Measurements from ENCODE around the gene JAK3. TPM values are rescaled to one million over a fixed set of nuclear protein-coding genes. Genes with fewer than 3 reads are reported as not detected.

Gene JAK3
- total RNA-seq, 4 donors from 2014 or later: 1.9 to 18.0 (median 8.3) TPM

DNA sequence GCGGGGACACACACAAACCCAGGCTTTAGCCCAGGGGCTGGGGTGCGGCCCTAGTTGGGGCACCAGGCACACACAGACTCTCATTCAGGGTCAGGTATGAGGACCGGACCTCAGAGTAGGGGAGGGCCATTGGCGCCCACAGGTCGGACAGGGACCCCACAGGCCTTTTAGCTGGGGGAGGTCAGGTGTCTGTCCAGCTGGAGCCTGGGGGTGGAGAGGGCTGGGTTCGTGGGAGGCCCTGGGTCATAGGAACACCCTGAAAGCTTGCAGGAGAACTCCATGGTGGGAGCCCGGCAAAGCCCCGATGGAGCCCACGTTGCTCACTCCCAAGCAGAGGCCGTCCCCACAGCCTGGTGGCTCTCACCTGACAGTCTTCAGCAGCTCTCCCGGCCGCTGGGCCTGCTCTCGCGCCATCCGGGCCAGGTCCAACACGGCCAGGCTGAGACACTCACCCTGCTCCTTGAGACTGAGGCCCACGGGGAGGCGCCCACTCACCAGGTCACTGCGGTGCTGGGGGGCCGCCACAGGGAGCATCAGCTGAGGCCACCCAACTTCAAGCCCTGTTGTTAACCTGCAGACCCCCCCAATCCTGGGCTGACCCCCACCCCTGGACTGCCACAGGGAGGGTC, 5.0 kb downstream of the JAK3 start:
- Histone ChIP-seq H3K4me3 (peak overlapping the region in 3 of 4 donors; percentile 23 to 40 (median 34)), H3K4me1 (peaks cover 0 to 26% (median 7%) of the 10 kb centered on the region in 4 donors), H3K36me3 (peaks cover 0 to 6% (median 0%) of the 10 kb centered on the region in 3 donors), H3K9me3 (no peaks in the 10 kb centered on the region), H3K27me3 (peaks cover 0 to 52% of the 10 kb centered on the region in 2 donors), H3K27ac (peak overlapping the region in 1 of 4 donors; percentile 3)
- DNase-seq (ENCODE audit: low spot score in 2 of 2): no peak
- TF ChIP-seq, protein P1, sequence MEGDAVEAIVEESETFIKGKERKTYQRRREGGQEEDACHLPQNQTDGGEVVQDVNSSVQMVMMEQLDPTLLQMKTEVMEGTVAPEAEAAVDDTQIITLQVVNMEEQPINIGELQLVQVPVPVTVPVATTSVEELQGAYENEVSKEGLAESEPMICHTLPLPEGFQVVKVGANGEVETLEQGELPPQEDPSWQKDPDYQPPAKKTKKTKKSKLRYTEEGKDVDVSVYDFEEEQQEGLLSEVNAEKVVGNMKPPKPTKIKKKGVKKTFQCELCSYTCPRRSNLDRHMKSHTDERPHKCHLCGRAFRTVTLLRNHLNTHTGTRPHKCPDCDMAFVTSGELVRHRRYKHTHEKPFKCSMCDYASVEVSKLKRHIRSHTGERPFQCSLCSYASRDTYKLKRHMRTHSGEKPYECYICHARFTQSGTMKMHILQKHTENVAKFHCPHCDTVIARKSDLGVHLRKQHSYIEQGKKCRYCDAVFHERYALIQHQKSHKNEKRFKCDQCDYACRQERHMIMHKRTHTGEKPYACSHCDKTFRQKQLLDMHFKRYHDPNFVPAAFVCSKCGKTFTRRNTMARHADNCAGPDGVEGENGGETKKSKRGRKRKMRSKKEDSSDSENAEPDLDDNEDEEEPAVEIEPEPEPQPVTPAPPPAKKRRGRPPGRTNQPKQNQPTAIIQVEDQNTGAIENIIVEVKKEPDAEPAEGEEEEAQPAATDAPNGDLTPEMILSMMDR (IDR thresholded peaks at IDR 0.05): no peak
- no peak for TF ChIP-seq EP300 (IDR thresholded peaks at IDR 0.05)
- WGBS, 2 donors: 68 to 74% methylated on average over 4 to 9 of the region's 20 CpGs

DNA sequence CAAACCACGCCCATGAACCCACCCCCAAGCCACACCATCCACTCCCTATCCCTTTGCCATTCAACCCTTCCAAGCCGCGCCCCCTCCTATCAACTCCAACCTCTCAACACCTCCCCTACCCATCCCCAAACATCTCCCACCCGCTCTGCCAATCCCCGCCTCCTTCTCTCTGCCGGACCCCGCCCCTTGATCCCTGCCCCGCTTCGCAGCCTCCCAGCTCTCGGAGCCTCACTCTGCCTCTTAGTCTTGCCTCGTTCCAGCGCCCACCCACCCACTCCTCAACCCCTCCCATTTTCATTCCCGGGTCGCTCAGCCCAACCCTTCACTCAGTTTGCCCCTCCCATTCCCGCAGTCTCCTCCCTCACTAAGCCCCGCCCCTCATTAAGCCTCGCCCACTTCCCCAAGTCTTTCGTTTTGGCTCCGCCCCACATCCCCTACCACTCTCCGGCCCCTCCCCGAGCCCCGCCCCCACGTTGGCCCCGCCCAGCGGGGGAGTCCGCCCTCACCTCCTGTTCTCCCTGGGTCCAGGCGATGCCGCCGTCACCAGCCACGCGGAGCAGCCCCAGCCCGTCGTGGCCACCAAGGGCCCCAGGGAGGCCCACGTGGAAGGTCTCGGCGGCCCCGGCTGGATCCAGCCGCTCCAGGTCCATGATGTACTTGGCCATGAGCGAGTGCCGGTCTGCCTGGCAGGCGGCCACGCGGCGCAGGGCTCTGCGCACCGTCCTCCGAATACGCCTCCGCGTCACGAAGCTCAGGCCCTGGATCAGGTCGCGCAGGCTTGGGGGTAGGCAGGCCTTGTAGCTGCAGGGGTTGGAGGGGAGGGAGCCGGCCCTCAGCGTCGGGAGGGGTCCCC, 5.7 kb downstream of the JAK3 start:
- Histone ChIP-seq H3K9me3 (no peaks in the 10 kb centered on the region), H3K27me3 (peaks cover 0 to 44% of the 10 kb centered on the region in 2 donors), H3K4me3 (peak overlapping the region in 3 of 4 donors; percentile 23 to 40 (median 34)), H3K4me1 (peaks cover 0 to 19% (median 5%) of the 10 kb centered on the region in 4 donors), H3K36me3 (peaks cover 0 to 6% (median 0%) of the 10 kb centered on the region in 3 donors), H3K27ac (peak overlapping the region in 2 of 4 donors; percentile 3 to 33)
- peak; percentile 65 to 80 for DNase-seq (ENCODE audit: low spot score in 2 of 2)
- TF ChIP-seq, protein P1 (IDR thresholded peaks at IDR 0.05): no peak
- TF ChIP-seq POLR2A (IDR thresholded peaks at IDR 0.05) (no peak), EP300 (IDR thresholded peaks at IDR 0.05) (peak in 1 of 2 donors; percentile 25)
- 17 to 19% methylated on average over 49 to 50 of the region's 56 CpGs for WGBS, 2 donors

DNA sequence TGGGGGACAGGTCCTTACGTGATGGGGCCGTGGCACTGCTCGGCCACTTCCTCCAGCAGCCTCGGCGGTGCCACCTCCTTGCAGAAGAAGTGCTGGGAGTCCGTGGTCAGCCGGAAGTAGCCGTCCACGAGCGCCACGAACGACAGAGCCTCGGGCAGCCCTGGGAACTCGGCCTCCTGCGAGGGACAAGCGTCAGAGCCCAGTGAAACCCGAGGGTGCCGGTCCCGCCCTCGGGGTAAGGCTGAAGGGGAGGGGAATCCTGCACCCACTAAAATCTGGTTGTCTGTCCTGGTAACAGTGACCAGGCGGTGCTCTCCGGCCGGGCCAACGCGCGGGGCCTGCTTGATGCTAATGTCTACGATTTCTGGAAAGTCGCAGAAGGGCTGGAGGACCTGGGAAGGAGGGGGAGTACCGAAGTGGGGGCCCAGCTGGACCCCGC, 6.4 kb downstream of the JAK3 start:
- H3K27me3 ChIP-seq: peaks cover 0 to 42% of the 10 kb centered on the region in 2 donors
- H3K4me3 ChIP-seq: peak overlapping the region in 2 of 4 donors; percentile 23 to 40
- H3K27ac ChIP-seq: peak overlapping the region in 1 of 4 donors; percentile 33

DNA sequence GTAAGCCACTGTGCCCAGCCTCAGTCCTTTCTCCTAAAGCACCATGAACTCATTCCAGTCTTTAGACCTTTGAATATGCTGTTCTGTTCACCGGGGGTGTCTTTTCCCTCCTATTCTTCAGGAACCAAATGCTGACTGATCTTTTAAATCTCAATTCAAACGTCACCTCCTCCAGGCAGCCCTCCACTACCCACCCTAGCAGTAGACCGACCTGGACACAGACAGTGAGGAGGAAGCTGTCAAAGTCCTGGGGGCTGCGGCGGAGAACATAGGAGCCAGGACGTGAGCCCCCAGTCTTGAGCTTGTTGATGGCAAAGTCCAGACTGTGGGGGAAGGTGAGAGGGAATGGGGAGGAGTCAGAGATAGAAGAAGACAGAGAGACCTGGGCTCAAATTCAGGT, 7.8 kb downstream of the JAK3 start:
- no peak overlapping the region for H3K4me3 ChIP-seq
- no peaks in the 10 kb centered on the region for H3K9me3 ChIP-seq
- DNase-seq (ENCODE audit: low spot score in 2 of 2): no peak
- no peak overlapping the region for H3K27ac ChIP-seq
- H3K4me1 ChIP-seq: peaks cover 0 to 17% (median 4%) of the 10 kb centered on the region in 4 donors
- peaks cover 0 to 42% of the 10 kb centered on the region in 2 donors for H3K27me3 ChIP-seq
- TF ChIP-seq, protein P1 (IDR thresholded peaks at IDR 0.05): no peak
- TF ChIP-seq EP300 (IDR thresholded peaks at IDR 0.05): no peak
- TF ChIP-seq POLR2A (IDR thresholded peaks at IDR 0.05): no peak
- WGBS, 2 donors: 85% methylated on average over 6 of the region's 6 CpGs
- peaks cover 0 to 6% (median 0%) of the 10 kb centered on the region in 3 donors for H3K36me3 ChIP-seq

More for the DNA sequence above, 6.4 kb downstream of the JAK3 start:
- TF ChIP-seq, protein P1 (IDR thresholded peaks at IDR 0.05): no peak
- TF ChIP-seq POLR2A (IDR thresholded peaks at IDR 0.05): no peak
- no peak for TF ChIP-seq EP300 (IDR thresholded peaks at IDR 0.05)
- no peak for DNase-seq (ENCODE audit: low spot score in 2 of 2)
- peaks cover 0 to 6% (median 0%) of the 10 kb centered on the region in 3 donors for H3K36me3 ChIP-seq
- H3K9me3 ChIP-seq: no peaks in the 10 kb centered on the region
- WGBS, 2 donors: 11 to 16% methylated on average over 15 to 24 of the region's 30 CpGs
- H3K4me1 ChIP-seq: peaks cover 0 to 17% (median 4%) of the 10 kb centered on the region in 4 donors

All from tibial nerve (tissue), 4 donors.